OCI-LY1 (cell line): Measurements from ENCODE around the gene RPS3A.
"Not testable (repeated sequence)": the region's sequence is repeated elsewhere in the genome, so short reads cannot be mapped to it uniquely, and the experiment has no call there.

Experiments used
- EZH2 ChIP-seq: fragments of 200-600 bp; sonication (generic), shearing (Covaris generic); IDR thresholded peaks from 2 replicates; pipeline ENCODE4 v1.8.0; 2017; ENCODE audit warnings: borderline replicate concordance, mixed run types, mild to moderate bottlenecking, antibody characterized with exemption, low read length, moderate library complexity, mixed read lengths
- TF ChIP-seq, protein P1 (sequence below): fragments of 200-600 bp; sonication (generic), shearing (Covaris generic); IDR thresholded peaks from 2 replicates; pipeline ENCODE4 v1.5.1; 2017; ENCODE audit warnings: mild to moderate bottlenecking, antibody characterized with exemption, low read length, moderate library complexity, mixed read lengths

DNA sequence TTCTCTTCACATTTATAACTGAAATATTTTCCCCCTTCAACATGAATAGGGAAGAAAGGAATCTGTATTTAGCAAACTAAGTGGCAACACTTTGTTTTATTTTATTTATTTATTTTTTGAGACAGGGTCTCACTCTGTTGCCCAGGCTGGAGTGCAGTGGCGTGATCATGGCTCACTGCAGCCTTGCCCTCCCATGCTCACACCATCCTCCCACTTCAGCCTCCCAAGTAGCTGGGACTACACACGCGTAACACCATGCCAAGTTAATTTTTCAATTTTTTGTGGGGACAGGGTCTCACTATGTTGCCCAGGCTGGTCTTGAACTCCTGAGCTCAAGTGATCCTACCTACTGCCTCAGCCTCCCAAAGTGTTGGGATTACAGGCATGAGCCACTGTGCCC lies 36.6 kb downstream of the RPS3A start:
- TF ChIP-seq, protein P1, sequence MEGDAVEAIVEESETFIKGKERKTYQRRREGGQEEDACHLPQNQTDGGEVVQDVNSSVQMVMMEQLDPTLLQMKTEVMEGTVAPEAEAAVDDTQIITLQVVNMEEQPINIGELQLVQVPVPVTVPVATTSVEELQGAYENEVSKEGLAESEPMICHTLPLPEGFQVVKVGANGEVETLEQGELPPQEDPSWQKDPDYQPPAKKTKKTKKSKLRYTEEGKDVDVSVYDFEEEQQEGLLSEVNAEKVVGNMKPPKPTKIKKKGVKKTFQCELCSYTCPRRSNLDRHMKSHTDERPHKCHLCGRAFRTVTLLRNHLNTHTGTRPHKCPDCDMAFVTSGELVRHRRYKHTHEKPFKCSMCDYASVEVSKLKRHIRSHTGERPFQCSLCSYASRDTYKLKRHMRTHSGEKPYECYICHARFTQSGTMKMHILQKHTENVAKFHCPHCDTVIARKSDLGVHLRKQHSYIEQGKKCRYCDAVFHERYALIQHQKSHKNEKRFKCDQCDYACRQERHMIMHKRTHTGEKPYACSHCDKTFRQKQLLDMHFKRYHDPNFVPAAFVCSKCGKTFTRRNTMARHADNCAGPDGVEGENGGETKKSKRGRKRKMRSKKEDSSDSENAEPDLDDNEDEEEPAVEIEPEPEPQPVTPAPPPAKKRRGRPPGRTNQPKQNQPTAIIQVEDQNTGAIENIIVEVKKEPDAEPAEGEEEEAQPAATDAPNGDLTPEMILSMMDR = not testable (repeated sequence)
- not testable (repeated sequence) for TF ChIP-seq EZH2
